Muscle of arm (tissue), 12 donors: ENCODE measurements around the gene PCDH9. TPM values are rescaled to one million over a fixed set of nuclear protein-coding genes. Genes with fewer than 3 reads are reported as not detected.

ENCODE experiments used
- DNase-seq: peaks from one replicate; pipeline ENCODE4 v3.0.0-alpha.2; 2013
- polyA plus RNA-seq, 12 donors: library from polyadenylated mRNA; unstranded; fragments of 120-200 nt; gene quantifications; one replicate each; pipeline ENCODE4 v1.2.1, GENCODE V29; 2013; ENCODE audit not compliant: insufficient read length in 12 of 12

The PCDH9 gene
- polyA plus RNA-seq, 12 donors: 2.8 to 4.3 (median 3.6) TPM; not detected in 1

DNA sequence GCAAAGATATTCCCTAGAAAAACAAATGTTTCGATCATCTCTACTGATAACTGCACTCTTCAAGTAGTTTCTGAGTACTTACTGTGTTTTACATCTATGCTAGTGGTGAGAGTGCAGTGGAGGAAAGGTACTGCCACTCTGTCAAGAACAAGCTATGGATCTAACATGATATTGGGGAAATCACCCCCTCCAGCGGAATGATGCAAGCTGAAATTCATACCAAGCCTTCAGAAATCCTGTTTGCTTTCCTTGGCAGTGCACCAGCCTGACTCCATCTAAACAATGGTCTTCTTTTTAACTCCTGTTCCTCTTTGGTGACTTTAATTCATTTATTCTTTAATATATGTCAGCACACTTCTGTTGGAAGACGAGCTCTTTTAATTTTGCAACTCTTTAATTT, 238.0 kb downstream of the PCDH9 start:
- DNase-seq: no peak

DNA sequence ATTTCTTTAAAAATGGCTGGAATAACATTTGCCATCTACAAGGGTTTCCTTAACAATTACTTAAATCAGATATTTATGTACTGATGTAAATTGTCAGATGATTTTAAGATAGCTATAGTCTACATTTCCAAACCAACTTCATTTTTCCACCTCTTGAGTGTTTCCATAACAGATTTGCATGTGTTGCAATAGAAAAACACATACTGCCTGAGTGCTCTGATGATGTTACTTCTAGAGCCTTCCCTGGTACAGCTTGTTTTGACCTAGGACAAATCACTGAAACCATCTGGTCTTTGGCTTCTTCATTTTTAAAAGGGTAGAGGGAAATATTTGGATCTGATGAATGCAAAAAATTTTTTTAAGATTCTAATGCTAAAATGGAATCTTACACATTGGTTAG, 245.9 kb downstream of the PCDH9 start:
- DNase-seq: no peak

DNA sequence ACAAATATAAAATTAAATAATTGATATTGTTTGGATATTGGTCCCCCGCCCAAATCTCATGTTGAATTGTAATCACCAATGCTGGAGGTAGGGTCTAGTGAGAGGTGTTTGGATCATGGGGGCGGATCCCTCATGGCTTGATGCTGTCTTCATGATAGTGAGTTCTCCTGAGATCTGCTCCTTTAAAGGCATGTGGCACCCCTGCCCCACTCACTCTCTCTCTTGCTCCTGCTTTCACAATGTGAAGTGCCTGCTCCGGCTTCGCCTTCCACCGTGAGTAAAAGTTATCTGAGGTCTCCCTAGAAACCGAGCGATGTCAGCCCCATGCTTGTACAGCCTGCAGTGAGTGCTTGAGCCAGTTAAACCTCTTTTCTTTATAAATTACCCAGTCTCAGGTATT, 248.2 kb downstream of the PCDH9 start:
- no peak for DNase-seq

DNA sequence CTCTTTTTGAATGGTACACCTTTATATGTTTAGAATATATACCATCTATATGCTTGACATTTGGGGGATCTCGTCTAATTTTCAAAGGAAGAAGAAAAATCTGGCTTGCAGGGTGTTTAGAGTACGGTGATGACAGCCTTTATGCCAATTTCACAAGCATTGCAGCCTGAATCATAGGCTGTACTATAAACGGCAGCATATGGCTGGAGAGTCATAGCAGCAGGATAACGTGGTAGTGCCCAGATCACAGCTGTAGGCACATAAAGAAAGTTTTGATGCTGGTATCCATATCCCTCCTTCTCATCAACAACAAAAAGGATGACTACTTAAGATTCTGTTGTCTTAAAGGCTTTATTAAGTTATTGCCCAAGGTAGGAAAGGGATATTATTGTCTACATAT, 253.0 kb downstream of the PCDH9 start:
- no peak for DNase-seq

DNA sequence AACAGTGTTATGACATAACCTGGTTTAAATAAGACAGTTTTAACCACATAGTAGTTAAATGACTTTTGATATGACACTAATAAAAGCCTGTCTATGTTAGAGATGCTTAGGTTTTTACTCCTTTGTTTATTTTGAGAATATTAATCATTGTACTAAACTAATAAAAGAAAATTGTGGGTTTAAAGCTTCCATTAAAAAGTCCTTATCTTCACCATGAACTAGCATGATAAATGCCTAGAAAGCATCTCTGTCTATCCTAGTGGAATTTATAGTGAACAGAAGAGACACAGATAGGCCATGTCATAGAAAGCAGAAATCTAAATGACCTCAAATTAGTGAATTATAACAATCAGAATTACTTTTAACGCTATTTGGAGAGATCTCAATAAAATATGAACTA, 255.2 kb downstream of the PCDH9 start:
- no peak for DNase-seq

DNA sequence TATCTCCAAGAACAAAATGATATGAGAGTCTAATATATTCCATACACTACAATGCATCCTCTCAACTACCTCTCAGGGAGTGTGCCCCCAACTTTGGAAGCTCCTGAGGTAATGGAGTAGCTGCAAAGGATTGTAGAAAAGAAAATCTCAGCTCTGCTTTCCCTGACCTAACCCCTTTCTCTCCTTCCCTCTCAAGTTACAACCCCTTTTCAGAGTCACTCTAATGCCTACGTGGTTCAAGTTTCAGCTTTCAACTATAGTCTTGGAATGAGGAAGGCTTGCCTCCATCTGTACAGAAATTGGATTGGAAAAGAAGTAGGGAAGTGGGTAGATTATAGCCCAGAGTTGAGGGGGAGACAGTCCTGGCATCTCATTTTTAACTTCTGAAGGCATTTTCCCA, 256.0 kb downstream of the PCDH9 start:
- no peak for DNase-seq

DNA sequence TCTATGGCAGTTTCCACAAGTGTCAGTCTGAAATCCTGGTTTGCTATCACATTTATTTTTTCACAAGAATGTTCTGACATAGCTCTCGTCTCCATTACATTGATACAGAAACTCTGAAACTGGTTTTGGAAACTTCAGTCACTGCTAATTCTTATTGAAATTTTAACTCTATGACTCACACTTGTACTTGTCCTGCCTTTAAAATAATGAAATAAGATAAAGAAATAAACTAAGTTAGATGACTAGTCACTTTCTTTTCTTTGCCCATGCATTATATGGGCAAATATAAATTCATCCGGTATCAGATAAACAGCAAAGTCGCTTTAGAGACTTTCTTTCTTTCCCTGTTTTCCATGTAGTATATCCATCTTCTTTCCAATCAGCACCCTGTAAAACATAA, 257.5 kb downstream of the PCDH9 start:
- no peak for DNase-seq

DNA sequence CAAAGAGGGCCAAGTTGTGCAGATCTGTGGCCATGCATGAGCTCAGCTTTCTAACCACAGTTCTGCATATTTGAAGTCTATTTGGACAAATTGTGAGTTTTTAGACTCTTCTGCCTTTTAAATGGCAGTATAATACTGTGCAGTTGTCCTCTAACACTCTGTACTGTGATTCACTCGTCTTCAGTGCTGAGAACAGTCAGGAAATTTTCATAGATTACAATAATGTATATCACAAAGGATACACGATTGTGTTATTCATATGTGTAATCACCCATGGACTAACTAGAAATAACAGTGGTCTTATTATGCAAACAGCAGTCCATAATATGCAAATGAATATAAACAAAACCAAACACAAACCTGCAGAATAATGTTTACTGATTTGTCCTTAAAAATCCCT, 259.1 kb downstream of the PCDH9 start:
- DNase-seq: no peak

DNA sequence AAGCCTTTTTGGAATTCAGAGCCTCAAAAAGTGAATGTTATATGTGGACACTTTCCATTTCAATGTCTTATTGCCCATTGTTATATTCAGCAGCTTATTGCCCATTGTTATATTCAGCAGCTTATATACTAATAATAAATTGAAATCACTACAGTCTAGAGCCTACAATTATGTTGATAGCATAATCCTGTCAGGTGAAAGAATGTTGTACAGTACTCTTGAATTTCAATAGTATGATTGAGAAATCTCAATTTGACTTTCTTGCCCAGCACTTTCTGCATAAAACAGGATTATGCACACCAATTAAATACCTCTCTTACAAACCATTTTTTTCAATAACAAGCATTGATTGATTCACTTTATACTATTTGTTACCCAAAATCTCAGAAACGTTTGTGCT, 260.8 kb downstream of the PCDH9 start:
- no peak for DNase-seq

DNA sequence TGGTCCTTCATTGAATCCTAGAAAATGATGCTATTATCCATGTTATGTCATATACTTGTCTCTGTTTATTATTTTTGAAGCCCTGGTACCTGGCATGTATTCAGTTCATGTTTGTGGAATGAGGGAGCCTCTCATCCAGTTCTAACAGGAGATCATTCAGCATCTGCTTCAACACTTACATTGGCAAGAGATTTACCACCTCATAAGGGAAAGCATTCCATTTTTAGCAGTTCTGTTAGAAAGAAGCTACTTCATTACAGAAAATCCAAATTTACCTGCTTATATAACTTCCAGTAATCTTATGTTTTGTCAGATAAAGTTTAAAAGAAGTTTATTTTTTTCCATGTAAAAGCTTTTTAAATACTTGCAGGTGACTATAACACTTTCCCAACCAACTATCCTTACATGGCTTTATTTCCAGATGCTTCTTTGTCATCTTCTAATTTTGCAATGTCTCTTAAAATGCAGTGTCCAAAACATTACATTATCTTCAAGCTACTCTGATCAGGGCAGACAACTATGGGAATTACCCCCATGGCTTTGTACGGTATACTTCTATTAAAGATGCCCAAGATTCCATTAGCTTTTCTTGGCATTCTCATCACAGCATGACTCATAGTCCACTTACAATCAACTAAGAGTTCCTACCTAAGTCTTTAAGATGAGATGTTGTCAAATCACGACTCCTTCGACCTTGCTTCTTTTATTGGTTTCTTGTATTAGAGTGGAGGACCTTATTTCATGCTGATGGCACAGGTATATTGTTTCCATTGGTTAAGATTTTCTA, 262.1 kb downstream of the PCDH9 start:
- no peak for DNase-seq

DNA sequence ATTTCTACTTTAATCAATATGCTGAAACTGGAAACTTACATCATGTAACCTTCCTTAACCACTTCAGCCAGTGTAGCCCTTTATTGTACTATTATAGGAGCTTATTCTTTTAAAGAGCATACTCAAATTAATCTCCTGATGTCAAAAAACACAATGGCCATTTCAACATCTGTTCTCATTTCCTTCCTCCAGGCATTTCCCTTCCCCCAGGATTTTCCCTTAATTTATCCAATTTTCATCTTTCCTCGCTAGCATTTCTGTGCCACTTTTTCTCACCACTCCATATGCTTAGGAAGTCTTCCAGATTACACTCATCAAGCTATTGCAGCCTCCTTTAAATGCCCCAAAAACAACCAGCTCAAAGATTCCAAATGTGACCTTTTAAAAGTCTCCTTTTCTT, 265.0 kb downstream of the PCDH9 start:
- DNase-seq: no peak

DNA sequence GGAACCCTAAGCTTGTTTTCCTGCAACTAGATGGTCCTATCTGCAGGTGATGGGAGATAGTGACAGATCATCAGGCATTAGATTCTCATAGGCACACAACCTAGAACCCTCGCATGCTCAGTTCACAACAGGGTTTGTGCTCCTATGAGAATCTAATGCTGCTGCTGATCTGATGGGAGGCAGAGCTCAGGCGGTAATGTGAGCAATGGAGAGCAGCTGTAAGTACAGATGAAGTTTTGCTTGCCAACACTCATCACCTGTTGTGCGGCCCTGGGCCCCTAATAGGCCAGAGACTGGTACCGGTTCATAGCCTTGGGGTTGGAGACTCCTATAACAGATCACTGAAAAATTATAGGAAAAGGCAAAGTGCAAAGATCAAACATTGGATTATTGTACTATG, 267.2 kb downstream of the PCDH9 start:
- DNase-seq: no peak

DNA sequence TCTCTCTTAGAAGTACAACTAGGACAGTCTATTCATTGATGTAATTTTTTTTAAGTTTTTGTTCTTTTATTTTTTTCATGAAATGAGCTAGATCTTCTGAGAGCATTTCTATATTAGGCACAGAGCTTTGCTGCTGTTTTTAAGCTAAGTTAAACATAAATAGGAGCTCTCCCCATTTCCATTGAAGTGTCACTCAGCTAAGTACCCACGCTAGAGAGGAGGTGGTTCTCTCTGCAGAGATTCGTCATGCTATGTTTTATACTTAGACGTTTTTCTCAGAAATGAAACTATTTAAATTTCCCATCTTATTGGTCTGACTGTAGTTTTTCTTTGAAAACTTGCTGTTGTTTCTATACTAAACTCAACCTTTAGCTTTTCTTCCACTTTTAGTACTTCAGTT, 271.5 kb downstream of the PCDH9 start:
- DNase-seq: no peak

DNA sequence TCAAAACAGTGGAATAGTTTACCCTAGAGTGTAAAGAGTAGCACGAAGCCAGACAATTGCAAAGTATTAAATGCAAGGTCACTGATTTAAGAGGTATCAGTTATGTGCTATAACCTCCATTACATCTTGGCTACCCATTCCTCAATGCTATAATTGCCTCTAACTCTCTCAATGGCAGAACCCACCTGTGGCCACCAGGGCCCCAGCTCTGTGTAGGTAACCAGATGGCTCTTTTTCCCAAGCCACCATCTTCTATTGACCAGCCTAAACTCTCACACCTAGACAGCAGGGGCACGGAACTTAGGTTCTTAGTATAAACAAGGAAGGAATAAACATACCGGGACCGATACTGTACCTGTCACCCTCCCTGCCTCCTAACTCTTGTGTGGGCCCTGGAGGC, 277.6 kb downstream of the PCDH9 start:
- no peak for DNase-seq

DNA sequence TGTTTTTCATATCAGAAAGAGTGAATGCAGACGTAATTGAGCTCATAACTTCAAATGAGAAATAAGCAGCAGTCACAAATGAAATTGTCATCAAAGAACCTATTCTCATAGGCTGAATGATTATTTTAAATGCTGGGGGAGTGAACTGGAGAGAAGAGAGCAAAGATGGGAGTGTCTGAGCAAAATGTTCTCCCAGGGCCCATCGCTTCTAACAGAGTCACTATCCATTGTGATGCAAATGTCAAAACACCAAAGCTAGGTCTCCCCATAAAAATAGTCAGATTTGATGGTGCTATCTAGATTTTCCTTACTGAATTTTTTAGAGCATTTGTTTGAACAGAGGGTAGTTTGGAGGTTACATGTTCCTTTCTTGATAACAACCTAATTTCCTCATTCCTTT, 278.7 kb downstream of the PCDH9 start:
- no peak for DNase-seq

DNA sequence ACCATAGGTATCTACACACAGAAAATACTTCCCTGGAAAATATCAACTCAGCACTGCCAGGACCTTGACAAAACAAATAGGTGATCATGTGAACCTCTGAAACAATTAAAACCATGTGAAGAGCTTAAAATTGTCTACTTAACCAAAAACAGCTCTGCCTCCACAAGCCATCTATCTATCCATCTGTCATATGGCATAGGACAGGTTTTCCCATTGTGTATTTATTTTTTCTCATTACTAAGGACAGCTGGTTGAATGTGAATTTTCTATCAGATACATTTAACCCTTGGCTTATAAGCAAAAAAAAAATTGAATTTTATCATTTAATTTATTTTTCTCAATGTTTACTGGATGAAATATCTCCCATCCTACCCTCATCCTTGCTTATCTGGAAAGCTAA, 279.5 kb downstream of the PCDH9 start:
- no peak for DNase-seq

DNA sequence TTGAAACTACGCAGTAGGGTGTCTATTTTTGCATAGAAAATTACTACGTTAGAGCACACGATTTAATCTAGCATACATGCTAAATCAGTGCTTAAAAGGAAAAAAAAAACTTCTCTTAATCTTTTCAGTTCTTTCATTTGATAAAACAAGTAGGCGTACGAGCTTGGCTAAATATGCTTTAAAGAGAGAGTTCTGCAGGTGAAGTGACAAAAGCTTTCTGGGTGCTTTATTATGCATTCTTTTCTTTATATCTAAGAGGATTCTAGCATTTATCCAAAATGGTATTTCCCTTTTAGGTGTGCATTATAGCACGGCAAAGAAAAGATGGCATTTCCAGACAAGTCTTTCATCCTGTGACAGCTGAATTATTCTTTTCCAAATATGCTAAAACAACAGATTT, 281.2 kb downstream of the PCDH9 start:
- DNase-seq: no peak

DNA sequence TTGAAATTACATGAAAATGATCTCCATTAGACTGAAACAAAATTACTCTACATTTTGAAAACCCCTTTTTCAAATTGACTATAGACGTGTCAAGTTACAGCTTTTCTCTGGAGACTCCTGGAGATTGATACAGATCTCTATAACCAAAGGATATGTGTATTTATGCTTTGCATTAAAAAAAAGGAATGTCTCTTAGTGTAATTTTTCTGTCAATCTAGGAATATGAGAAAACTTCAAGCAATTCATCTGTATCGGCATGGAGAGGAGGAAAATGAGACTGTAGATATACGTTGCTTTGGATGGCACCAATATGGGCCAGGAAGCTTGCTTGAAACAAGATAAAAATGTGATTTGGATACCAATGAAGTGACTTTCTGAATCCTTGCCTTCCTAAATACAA, 286.6 kb downstream of the PCDH9 start:
- DNase-seq: no peak

DNA sequence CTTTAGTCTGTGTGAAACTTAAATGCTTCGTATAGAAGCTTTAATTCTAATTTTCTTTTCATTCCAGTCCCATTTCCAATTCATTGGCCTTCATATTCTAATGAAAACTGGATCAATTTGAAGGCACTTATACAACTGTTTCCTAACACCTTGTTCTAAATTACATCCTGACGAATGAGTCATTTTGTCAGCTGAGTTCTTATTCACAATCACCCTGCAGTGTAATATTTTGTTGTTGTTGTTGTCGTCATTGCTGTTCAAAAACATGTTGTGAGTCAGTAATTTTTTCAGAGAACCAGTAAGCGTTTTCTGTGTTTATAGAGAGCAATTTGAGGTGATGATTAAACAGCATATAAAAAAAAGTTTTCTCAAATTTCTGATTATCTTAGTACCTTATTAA, 290.0 kb downstream of the PCDH9 start:
- DNase-seq: no peak

DNA sequence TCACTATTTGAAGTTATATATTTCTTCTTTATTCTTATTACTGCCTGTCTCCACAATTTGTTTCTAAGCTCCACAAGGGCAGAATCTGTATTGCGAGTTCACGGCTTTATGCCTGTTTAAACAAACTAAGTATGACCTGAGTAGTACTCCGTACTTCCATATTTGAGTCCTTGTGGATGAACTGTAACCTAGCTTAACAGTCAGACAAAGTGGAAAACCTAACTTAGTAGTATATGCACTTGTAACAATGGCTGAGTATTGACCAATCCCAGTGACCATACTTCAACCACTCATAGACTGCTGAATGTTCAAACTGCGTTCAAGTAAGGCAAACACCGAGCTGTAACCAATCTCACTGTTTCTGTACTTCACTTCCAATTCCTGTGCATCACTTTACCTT, 292.7 kb downstream of the PCDH9 start:
- DNase-seq: no peak

DNA sequence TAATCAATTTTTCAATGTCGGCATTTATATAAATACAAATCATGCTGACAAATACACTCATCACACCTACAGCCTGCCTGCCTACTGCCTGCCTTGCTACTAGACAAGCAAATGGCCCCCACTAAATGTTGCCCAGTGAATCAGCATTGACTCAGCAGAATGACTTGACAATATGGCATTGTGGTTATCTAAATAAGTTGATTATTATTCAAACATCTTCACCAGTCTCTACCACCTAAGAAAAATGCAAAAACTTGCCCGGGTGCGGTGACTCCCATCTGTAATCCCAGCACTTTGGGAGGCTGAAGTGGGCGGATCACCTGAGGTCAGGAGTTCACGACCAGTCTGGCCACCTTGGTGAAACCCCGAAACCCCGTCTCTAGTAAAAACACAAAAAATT, 296.1 kb downstream of the PCDH9 start:
- no peak for DNase-seq

DNA sequence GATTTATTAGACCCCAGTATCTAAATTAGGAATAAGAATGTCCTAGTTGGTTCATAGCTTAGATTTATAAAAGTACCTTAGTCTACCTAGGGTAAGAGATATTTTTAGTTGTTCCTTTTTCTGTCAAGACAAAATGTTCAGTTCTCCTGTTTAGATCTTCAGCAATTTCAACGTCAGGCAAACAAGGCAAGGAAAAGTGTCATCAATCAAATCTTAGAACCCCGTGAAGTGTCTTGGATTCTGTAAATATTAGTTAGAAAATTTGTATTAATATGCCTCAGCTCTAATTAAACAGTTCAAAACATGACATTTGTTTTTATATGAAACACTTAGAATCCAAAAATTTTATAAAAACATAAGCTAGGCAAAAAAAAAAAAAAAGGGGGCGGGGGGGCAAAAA, 296.6 kb downstream of the PCDH9 start:
- no peak for DNase-seq

DNA sequence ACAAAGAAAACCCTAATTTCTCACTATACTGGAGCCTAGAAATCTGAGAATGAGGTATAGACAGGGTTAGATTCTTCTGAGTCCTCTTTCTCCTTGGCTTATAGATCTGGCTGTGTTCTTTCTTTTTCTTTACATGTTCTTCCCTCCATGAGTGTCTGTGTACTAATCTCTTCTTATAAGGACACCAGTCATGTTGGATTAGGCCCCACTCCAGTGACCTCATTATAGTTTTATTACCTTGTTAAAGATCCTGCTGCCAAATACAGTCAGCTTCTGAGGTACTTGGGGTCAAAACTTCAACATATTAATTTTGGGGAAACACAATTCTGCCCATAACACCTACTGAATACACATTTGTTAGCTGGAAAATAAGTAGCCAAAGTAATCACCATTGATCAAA, 302.6 kb downstream of the PCDH9 start:
- no peak for DNase-seq

DNA sequence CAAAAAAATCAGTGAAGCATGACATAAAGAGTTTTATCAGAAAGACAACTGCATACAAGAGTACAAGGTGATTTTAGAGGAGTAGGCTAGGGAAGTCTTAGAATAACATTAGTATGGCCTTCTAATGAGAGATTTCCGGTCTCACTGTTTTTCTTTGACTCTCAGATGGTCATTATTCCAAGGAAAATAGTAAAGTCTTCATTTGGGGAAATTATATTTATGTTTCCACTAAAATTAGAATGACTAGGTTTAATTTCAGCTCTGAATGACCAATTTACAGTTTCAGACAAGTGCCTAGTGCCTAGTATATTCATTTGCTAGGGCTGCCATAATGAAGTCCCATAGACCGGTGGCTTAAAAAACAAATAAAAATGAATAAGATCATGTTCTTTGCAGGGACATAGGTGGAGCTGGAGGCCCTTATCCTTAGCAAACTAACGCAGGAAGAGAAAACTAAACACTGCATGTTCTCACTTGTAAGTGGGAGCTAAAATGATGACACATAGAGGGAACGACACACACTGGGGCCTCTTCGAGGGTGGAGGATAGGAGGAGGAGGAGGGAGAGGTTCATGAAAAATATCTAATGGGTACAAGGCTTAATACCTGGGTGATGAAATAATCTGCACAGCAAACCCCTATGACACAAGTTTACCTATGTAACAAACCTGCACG, 303.1 kb downstream of the PCDH9 start:
- DNase-seq: no peak
